Breast epithelium (tissue), 4 donors: Measurements from ENCODE around the gene HEPACAM. TPM values are rescaled to one million over a fixed set of nuclear protein-coding genes. Genes with fewer than 3 reads are reported as not detected.

ENCODE experiments used
- DNase-seq, 2 donors: peaks; one replicate each; pipeline ENCODE4 v3.0.0-alpha.2; 2019; ENCODE audit warnings: low spot score in 2 of 2
- H3K27ac ChIP-seq, 2 donors: fragments of 200-600 bp; sonication (generic) in 1 of 2; one replicate each; pipeline ENCODE4 v1.5.1; 2016 to 2019; ENCODE audit warnings: mild to moderate bottlenecking in 1 of 2
- H3K27me3 ChIP-seq, 2 donors: fragments of 200-600 bp; sonication (generic) in 1 of 2; one replicate each; pipeline versions ENCODE4 v1.5.1 to v1.6.0; 2017 to 2019; ENCODE audit warnings: control low read depth in 1 of 2, mild to moderate bottlenecking in 1 of 2
- H3K36me3 ChIP-seq: fragments of 200-600 bp; one replicate; pipeline ENCODE4 v1.5.1; 2019
- H3K4me1 ChIP-seq, 2 donors: fragments of 200-600 bp; sonication (generic); one replicate each; pipeline ENCODE4 v1.5.1; 2016 to 2019; ENCODE audit warnings: control low read depth in 1 of 2
- H3K4me3 ChIP-seq, 3 donors: fragments of 200-600 bp; sonication (generic); 1 replicate in 2 of 3; 2 replicates in 1 of 3; pipeline ENCODE4 v1.5.1; 2016 to 2019; ENCODE audit warnings: mild to moderate bottlenecking in 3 of 3, moderate library complexity in 2 of 3
- H3K9me3 ChIP-seq, 2 donors: fragments of 200-600 bp; sonication (generic) in 1 of 2; one replicate each; pipeline ENCODE4 v1.5.1; 2016 to 2019; ENCODE audit warnings: control low read depth in 1 of 2
- POLR2A ChIP-seq: fragments of 450-650 bp; IDR thresholded peaks from one replicate; pipeline ENCODE4 v1.6.1; 2016; ENCODE audit warnings: antibody characterized with exemption, mild to moderate bottlenecking, moderate library complexity
- POLR2AphosphoS5 ChIP-seq, 3 donors: sonication (generic); formaldehyde crosslinking; IDR thresholded peaks; one replicate each; pipeline ENCODE4 v1.6.1; 2017; ENCODE audit warnings: antibody characterized with exemption in 3 of 3
- intact Hi-C: fragments of 100-400 bp; cut with DNase I; formaldehyde crosslinking; loops from one replicate; pipeline ENCODE4 v1.15.1; 2023; ENCODE audit warnings: low total_unique reads
- total RNA-seq, 3 donors: library from RNA; depleted of rRNA; stranded (reverse); fragments of >200 nt; gene quantifications; one replicate each; pipeline ENCODE4 v1.1.0, GENCODE V29; 2016
- TF ChIP-seq, protein P1 (sequence below), 3 donors: fragments of 450-650 bp; IDR thresholded peaks; one replicate each; pipeline ENCODE4 v1.5.1; 2016 to 2017; ENCODE audit warnings: antibody characterized with exemption in 3 of 3, mild to moderate bottlenecking in 3 of 3, moderate library complexity in 3 of 3

The HEPACAM gene
- 10 to 100 TPM in 1 of 3 donors, 1 to 10 TPM in 2; 2.3 to 25.4 (median 6.1) TPM for total RNA-seq

- no peak for DNase-seq
- Histone ChIP-seq H3K4me1 (no peaks in the 10 kb centered on the region), H3K27ac (no peak within 1 kb of the TSS), H3K4me3 (no peak within 1 kb of the TSS), H3K36me3 (no peaks in the 10 kb centered on the region), H3K27me3 (no peaks in the 10 kb centered on the region), H3K9me3 (no peaks in the 10 kb centered on the region)
- TF ChIP-seq, protein P1, sequence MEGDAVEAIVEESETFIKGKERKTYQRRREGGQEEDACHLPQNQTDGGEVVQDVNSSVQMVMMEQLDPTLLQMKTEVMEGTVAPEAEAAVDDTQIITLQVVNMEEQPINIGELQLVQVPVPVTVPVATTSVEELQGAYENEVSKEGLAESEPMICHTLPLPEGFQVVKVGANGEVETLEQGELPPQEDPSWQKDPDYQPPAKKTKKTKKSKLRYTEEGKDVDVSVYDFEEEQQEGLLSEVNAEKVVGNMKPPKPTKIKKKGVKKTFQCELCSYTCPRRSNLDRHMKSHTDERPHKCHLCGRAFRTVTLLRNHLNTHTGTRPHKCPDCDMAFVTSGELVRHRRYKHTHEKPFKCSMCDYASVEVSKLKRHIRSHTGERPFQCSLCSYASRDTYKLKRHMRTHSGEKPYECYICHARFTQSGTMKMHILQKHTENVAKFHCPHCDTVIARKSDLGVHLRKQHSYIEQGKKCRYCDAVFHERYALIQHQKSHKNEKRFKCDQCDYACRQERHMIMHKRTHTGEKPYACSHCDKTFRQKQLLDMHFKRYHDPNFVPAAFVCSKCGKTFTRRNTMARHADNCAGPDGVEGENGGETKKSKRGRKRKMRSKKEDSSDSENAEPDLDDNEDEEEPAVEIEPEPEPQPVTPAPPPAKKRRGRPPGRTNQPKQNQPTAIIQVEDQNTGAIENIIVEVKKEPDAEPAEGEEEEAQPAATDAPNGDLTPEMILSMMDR (IDR thresholded peaks at IDR 0.05): no peak
- TF ChIP-seq POLR2A (no peak), POLR2AphosphoS5 (IDR thresholded peaks at IDR 0.05) (no peak)
- intact Hi-C loops: no loop called here
Observed at GRCh38 chr11:124935548-124936514, at the start of gene HEPACAM. TSS of gene HEPACAM (minus strand) at chr11:124936047. CDS start at chr11:124936006, 41 bp downstream.

GRCh38 chr11:124984512-124984854, 48.6 kb upstream of the HEPACAM start:
- Histone ChIP-seq H3K4me3 (no peak overlapping the region), H3K27ac (no peak overlapping the region), H3K27me3 (no peaks in the 10 kb centered on the region), H3K4me1 (no peaks in the 10 kb centered on the region), H3K36me3 (no peaks in the 10 kb centered on the region), H3K9me3 (peaks cover 0 to 2% of the 10 kb centered on the region in 2 donors)
- intact Hi-C loops: no loop called here
- no peak for TF ChIP-seq POLR2A
- TF ChIP-seq, protein P1 (IDR thresholded peaks at IDR 0.05): no peak
- no peak for TF ChIP-seq POLR2AphosphoS5 (IDR thresholded peaks at IDR 0.05)
- no peak for DNase-seq

DNA sequence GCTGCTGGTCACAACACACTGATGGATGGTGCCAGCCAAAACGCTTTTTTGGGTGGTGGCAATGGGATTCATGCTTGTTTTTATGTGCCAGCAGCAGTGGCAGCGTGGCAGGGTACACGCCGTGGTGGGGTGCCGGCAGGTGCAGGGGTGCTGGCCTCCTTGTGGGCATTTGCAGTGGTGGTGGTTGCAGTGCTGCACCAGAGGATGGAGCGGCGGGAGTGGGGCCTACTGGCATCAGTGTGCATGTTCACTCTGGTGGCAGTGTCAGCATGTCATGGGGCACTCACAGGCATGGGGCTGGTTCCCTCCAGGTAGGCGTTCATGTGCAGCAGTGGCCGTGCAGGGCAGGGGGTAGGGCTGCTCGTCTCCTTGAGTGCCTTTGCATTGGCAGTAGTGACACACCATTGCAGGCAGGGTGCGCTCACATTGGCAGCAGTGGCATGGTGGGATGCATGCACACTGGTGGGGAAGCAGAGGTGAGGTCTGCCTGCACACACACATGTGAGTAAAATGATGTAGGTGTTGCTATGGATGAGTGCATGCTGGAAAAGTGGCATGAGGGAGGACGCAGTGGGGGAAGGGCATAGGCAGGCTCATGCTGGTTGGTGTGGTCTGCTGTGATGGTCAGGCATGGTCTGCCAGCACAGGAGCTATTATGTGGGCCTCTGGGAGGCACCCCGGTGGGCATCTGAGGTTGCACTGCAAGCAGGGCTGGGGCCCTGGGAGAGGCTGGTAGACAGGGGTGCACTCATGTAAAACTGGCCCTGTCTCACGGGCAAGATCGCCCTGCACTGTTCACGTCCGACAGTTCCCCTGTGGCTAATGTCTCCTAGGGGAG, 48.0 kb upstream of the HEPACAM start:
- Histone ChIP-seq H3K9me3 (peaks cover 0 to 4% of the 10 kb centered on the region in 2 donors), H3K27ac (no peak overlapping the region), H3K36me3 (no peaks in the 10 kb centered on the region), H3K4me1 (no peaks in the 10 kb centered on the region), H3K4me3 (no peak overlapping the region), H3K27me3 (no peaks in the 10 kb centered on the region)
- intact Hi-C loops: no loop called here
- no peak for DNase-seq
- no peak for TF ChIP-seq POLR2A
- TF ChIP-seq, protein P1 (IDR thresholded peaks at IDR 0.05): no peak
- TF ChIP-seq POLR2AphosphoS5 (IDR thresholded peaks at IDR 0.05): no peak

DNA sequence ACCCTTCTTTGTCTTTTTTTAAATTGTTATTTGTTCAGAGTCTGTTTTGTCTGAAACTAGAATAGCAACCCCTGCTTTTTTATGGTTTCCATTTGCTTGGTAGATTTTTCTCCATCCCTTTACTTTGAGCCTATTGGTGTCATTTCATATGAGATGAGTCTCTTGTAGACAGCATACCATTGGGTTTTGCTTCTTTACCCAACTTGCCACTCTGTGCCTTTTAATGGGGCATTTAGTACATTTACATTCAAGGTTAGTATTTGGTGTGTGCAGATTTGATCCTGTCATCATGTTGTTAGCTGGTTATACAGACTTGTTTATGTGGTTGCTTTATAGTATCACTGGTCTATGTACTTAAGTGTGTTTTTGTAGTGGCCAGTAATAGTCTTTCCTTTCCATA, 46.2 kb upstream of the HEPACAM start:
- intact Hi-C loops: no loop called here
- Histone ChIP-seq H3K9me3 (peaks cover 0 to 4% of the 10 kb centered on the region in 2 donors), H3K27me3 (no peaks in the 10 kb centered on the region), H3K36me3 (no peaks in the 10 kb centered on the region), H3K27ac (no peak overlapping the region), H3K4me3 (no peak overlapping the region), H3K4me1 (no peaks in the 10 kb centered on the region)
- TF ChIP-seq POLR2A: no peak
- TF ChIP-seq, protein P1 (IDR thresholded peaks at IDR 0.05): no peak
- TF ChIP-seq POLR2AphosphoS5 (IDR thresholded peaks at IDR 0.05): no peak
- no peak for DNase-seq
